Thyroid gland (tissue), 4 donors: ENCODE results near the gene UNC13A. TPM values are rescaled to one million over a fixed set of nuclear protein-coding genes. Genes with fewer than 3 reads are reported as not detected.
"Not testable (repeated sequence)": the region's sequence is repeated elsewhere in the genome, so short reads cannot be mapped to it uniquely, and the experiment has no call there.

Experiments used
- DNase-seq, 2 donors: peaks; one replicate each; pipeline ENCODE4 v3.0.0-alpha.2; 2019
- H3K27ac ChIP-seq, 3 donors: fragments of 200-600 bp; sonication (generic); 1 replicate in 2 of 3; 2 replicates in 1 of 3; pipeline ENCODE4 v1.5.1; 2016 to 2019; ENCODE audit warnings: mild to moderate bottlenecking in 1 of 3, moderate library complexity in 1 of 3
- H3K27me3 ChIP-seq: fragments of 200-600 bp; sonication (generic); one replicate; pipeline ENCODE4 v1.5.1; 2019
- H3K36me3 ChIP-seq, 2 donors: fragments of 200-600 bp; sonication (generic); one replicate each; pipeline ENCODE4 v1.5.1; 2016 to 2019
- H3K4me1 ChIP-seq, 2 donors: fragments of 200-600 bp; sonication (generic); one replicate each; pipeline ENCODE4 v1.5.1; 2017 to 2019
- H3K4me3 ChIP-seq, 3 donors: fragments of 200-600 bp; sonication (generic); replicated peaks in 1 of 3; 1 replicate in 2 of 3; 2 replicates in 1 of 3; pipeline ENCODE4 v1.5.1; 2016; ENCODE audit warnings: mild to moderate bottlenecking in 1 of 3
- H3K9me3 ChIP-seq: fragments of 200-600 bp; sonication (generic); one replicate; pipeline ENCODE4 v1.5.1; 2017
- CTCF ChIP-seq, 6 experiments: fragments of 200-600 bp in 3 of 6; fragments of 450-650 bp in 3 of 6; sonication (generic) in 3 of 6; IDR thresholded peaks; one replicate each; pipeline ENCODE4 v1.5.1; 2016 to 2019; ENCODE audit warnings: antibody characterized with exemption in 6 of 6, mild to moderate bottlenecking in 2 of 6, inconsistent platforms in 1 of 6, moderate library complexity in 1 of 6
- POLR2A ChIP-seq, 2 donors: fragments of 450-650 bp; IDR thresholded peaks; one replicate each; pipeline ENCODE4 v1.6.1; 2017; ENCODE audit warnings: antibody characterized with exemption in 2 of 2, mild to moderate bottlenecking in 2 of 2, moderate library complexity in 1 of 2
- WGBS, 2 donors: methylation state at CpG; one replicate each; pipeline ENCODE4 v1.1.5; 2017; 5-methylcytosine and 5-hydroxymethylcytosine counted together
- intact Hi-C: fragments of 100-400 bp; cut with DNase I; formaldehyde crosslinking; loops from one replicate; pipeline ENCODE4 v1.15.1; 2023
- total RNA-seq, 4 donors: library from RNA; depleted of rRNA; stranded (reverse); fragments of >200 nt; gene quantifications; one replicate each; pipeline ENCODE4 v1.2.3, GENCODE V29; 2016

UNC13A gene
- total RNA-seq, 4 donors from 2014 or later = under 0.01 to 2.7 (median 0.21) TPM

GRCh38 chr19:17602872-17603510, 85.2 kb downstream of the UNC13A start:
- WGBS, 2 donors = 74 to 75% methylated on average over 7 of the region's 7 CpGs
- Histone ChIP-seq H3K9me3 (no peaks in the 10 kb centered on the region), H3K4me3 (no peak overlapping the region), H3K27me3 (no peaks in the 10 kb centered on the region), H3K4me1 (peaks cover 0 to 11% of the 10 kb centered on the region in 2 donors), H3K36me3 (no peaks in the 10 kb centered on the region), H3K27ac (no peak overlapping the region)
- DNase-seq = no peak
- no peak for TF ChIP-seq POLR2A (IDR thresholded peaks at IDR 0.05)
- TF ChIP-seq CTCF (IDR thresholded peaks at IDR 0.05) = no peak
- intact Hi-C loops = loop anchor here (10.0 kb wide), 1 partner anchor 172 kb away; no protein-coding TSS in a partner anchor

- no peak for TF ChIP-seq POLR2A (IDR thresholded peaks at IDR 0.05)
- no peak for TF ChIP-seq CTCF (IDR thresholded peaks at IDR 0.05)
- no peak overlapping the region for H3K4me3 ChIP-seq
- no peaks in the 10 kb centered on the region for H3K36me3 ChIP-seq
- no peaks in the 10 kb centered on the region for H3K9me3 ChIP-seq
- no peak for DNase-seq
- H3K27ac ChIP-seq = no peak overlapping the region
- peaks cover 0 to 11% of the 10 kb centered on the region in 2 donors for H3K4me1 ChIP-seq
- WGBS, 2 donors = 58 to 60% methylated on average over 8 of the region's 8 CpGs
- H3K27me3 ChIP-seq = no peaks in the 10 kb centered on the region
- intact Hi-C loops = loop anchor here (10.0 kb wide), 1 partner anchor 173 kb away; no protein-coding TSS in a partner anchor
These were observed 85.9 kb downstream of the UNC13A start for GRCh38 chr19:17602217-17602616.

- Histone ChIP-seq H3K36me3 (no peaks in the 10 kb centered on the region), H3K9me3 (no peaks in the 10 kb centered on the region), H3K4me3 (no peak overlapping the region), H3K27ac (no peak overlapping the region), H3K4me1 (peaks cover 0 to 11% of the 10 kb centered on the region in 2 donors), H3K27me3 (no peaks in the 10 kb centered on the region)
- 9 to 10% methylated on average over 9 of the region's 9 CpGs for WGBS, 2 donors
- no peak for TF ChIP-seq POLR2A (IDR thresholded peaks at IDR 0.05)
- TF ChIP-seq CTCF (IDR thresholded peaks at IDR 0.05) = no peak
- DNase-seq = no peak
- intact Hi-C loops = loop anchor here (10.0 kb wide), 1 partner anchor 173 kb away; no protein-coding TSS in a partner anchor
These were observed 86.5 kb downstream of the UNC13A start for GRCh38 chr19:17601683-17602082.

- 69 to 74% methylated on average over 10 of the region's 10 CpGs for WGBS, 2 donors
- intact Hi-C loops = loop anchor here (10.0 kb wide), 1 partner anchor 175 kb away; no protein-coding TSS in a partner anchor
- TF ChIP-seq CTCF (IDR thresholded peaks at IDR 0.05) = no peak
- no peak for TF ChIP-seq POLR2A (IDR thresholded peaks at IDR 0.05)
- Histone ChIP-seq H3K36me3 (no peaks in the 10 kb centered on the region), H3K9me3 (no peaks in the 10 kb centered on the region), H3K27ac (no peak overlapping the region), H3K27me3 (no peaks in the 10 kb centered on the region), H3K4me1 (no peaks in the 10 kb centered on the region), H3K4me3 (no peak overlapping the region)
- DNase-seq = no peak
These were observed 88.4 kb downstream of the UNC13A start for GRCh38 chr19:17599780-17600179.

GRCh38 chr19:17598953-17599352, 89.2 kb downstream of the UNC13A start:
- TF ChIP-seq CTCF (IDR thresholded peaks at IDR 0.05) = no peak
- no peak for TF ChIP-seq POLR2A (IDR thresholded peaks at IDR 0.05)
- intact Hi-C loops = no loop called here
- no peak overlapping the region for H3K27ac ChIP-seq
- DNase-seq = no peak
- H3K4me1 ChIP-seq = no peaks in the 10 kb centered on the region
- H3K4me3 ChIP-seq = no peak overlapping the region
- H3K9me3 ChIP-seq = no peaks in the 10 kb centered on the region
- no peaks in the 10 kb centered on the region for H3K36me3 ChIP-seq
- WGBS, 2 donors = 85 to 88% methylated on average over 9 of the region's 9 CpGs
- no peaks in the 10 kb centered on the region for H3K27me3 ChIP-seq

GRCh38 chr19:17598063-17598462, 90.1 kb downstream of the UNC13A start:
- H3K27me3 ChIP-seq, H3K4me1 ChIP-seq, H3K4me3 ChIP-seq, intact Hi-C loops, H3K9me3 ChIP-seq, DNase-seq, H3K27ac ChIP-seq, H3K36me3 ChIP-seq: not testable (repeated sequence)
- 75 to 81% methylated on average over 8 of the region's 8 CpGs for WGBS, 2 donors

- H3K36me3 ChIP-seq, DNase-seq, H3K27me3 ChIP-seq, H3K4me1 ChIP-seq, H3K9me3 ChIP-seq, intact Hi-C loops, H3K4me3 ChIP-seq, H3K27ac ChIP-seq: not testable (repeated sequence)
- WGBS, 2 donors = 75 to 90% methylated on average over 7 of the region's 7 CpGs
These were observed 93.9 kb downstream of the UNC13A start for GRCh38 chr19:17594296-17594695.
